HG03520 (cell line): Measurements from ENCODE around the gene HTR1E.
A peak's percentile ranks its signal among the peaks of the same experiment; 100 is the strongest.
"Not testable (repeated sequence)": the region's sequence is repeated elsewhere in the genome, so short reads cannot be mapped to it uniquely, and the experiment has no call there.

ENCODE experiments used
- ATAC-seq: cut with Tn5 transposase; IDR thresholded peaks from one replicate; pipeline ENCODE4 v1.9.1; 2021; ENCODE audit warnings: mild to moderate bottlenecking, moderate library complexity; ENCODE audit not compliant: unreplicated experiment

The HTR1E gene

GRCh38 chr6:86937219-86938079 lies at the start of gene HTR1E:
Gene HTR1E (plus strand): TSS chr6:86937528. CDS start chr6:87015335, 77,807 bp downstream.
- peak; percentile 73 for ATAC-seq

GRCh38 chr6:86888301-86888700 lies 49.0 kb upstream of the HTR1E start:
- no peak for ATAC-seq

DNA sequence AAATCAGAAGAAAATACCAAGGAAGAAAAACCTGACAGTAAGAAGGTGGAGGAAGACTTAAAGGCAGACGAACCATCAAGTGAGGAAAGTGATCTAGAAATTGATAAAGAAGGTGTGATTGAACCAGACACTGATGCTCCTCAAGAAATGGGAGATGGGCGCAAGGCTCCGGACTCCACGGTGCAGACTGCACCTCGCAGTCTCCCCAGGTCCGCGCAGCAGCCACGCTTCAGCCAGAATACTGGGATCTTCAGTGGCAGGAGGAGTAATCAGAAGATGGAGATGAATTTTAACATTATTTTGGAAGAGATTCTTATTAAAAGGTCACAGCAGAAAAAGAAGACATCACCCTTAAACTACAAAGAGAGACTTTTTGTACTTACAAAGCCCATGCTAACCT lies 40.1 kb upstream of the HTR1E start:
- ATAC-seq, result not testable (repeated sequence)

GRCh38 chr6:86913795-86914194 lies 23.5 kb upstream of the HTR1E start:
- no peak for ATAC-seq

DNA sequence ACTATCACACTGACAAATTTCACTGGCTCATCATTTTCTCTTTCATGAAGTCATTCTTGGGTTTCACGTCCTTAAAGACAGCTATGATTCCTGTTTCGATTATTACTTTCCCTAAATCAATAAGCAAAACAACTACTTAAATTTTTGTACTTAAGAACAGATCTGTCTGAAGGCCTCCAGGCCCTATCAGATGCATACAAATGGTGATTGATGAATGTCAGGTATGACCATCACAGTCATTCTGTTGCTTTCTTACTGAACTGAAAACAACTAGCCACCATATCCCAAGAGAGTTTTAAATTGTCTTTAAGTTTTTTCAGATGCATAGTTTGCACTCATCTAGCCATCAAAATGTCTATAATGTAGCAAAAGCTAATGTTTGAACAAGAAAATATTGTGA lies 20.9 kb upstream of the HTR1E start:
- no peak for ATAC-seq

DNA sequence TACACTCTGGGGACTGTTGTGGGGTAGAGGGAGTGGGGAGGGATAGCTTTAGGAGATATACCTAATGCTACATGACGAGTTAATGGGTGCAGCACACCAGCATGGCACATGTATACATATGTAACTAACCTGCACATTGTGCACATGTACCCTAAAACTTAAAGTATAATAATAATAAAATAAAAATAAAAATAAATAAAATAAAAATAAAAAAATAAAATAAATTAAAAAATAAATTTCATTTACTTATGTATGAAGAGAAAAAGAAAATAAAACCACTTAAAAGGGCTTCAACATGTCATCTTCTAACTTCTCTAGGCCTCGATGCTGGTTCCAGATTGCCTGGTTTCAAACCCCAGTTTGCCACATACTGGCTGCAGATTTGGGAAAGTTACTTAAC lies 10.2 kb upstream of the HTR1E start:
- ATAC-seq, result not testable (repeated sequence)

DNA sequence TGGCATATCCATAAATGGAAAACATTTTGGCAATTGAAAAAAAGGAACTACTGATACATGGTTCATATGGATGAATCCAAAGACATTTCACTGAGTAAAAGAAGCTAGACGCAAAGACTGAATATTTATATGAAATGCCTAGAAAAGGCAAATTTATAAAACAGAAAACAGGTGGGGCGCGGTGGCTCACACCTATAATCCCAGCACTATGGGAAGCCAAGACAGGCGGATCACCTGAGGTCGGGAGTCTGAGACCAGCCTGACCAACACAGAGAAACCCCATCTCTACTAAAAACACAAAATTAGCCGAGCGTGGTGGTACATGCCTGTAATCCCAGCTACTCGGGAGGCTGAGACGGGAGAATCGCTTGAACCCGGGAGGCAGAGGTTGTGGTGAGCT lies 9.5 kb upstream of the HTR1E start:
- not testable (repeated sequence) for ATAC-seq

DNA sequence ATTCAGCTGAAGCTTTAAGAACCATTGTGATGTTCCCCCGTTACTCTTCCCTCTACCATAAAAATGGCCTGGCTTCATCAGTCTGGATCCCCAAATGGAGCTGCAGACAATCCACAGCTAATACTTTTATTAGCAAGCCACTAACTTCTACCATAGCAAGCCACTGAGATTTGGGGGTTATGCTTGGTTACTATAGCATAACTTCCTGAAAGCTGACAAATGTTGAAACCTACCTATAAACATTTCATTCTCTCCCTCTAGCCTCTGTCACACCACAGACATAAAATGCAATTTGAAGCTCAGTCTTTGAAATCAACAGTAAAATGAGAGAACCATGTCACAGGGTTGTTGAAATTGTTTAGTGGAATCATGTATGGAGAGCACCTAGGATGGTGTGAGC lies 3.0 kb upstream of the HTR1E start:
- ATAC-seq, result no peak

DNA sequence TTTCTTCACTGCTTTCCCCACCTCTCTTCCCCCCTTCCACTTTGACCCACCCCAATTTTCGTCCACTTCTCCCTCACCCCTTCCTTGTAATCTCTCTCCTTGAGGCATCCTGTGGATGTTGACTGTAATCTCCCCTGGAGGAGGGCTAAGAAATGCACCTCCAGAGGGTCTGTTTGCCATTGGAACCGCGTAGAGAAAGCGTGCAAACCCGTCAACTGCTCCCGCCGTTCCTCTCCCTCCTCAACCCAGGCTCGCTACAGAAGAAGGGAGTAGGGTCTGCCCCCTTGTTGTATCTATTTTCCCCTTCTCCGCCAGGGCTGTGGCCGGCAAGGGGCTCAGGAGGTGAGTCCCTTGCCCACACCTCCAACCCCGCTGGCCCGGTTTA lies 502 bp upstream of the HTR1E start:
- ATAC-seq, result no peak

DNA sequence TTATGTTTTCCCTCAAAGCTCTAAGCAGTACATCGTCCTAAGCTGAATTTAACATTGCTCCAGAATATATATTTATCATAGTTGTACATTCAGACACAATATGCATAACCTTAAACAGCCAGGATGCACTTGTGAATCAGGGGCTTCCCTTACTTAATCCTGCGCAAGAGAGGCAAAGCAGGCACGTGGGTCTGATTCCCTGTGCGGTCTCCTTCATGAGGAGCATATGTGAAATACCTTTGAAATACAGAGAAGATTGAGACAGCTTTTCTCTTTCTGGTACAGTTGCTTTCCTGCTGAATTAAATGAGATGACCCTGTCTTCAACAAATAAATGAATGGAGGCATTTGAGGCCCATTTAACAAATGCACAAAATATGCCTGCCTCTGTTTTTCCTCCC lies 1.5 kb downstream of the HTR1E start:
- no peak for ATAC-seq

DNA sequence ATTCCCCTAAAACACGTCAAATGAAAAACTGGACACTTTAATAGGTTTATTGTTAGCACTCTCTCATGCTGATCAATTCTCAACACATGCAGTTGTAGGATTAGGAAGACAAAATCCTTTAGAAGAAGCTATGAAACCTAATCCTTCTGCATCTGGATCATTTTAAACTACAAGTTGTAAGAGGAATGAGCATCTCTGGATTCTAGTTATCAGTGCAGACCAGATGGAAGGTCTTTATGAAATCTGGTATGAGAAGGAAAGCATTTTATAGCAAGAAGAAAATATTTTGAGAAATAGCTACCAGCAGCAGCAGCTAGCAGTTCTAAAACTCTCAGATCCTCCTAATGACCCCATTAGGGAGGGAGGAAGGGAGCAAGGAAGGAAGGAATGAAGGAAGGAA lies 4.1 kb downstream of the HTR1E start:
- ATAC-seq, result no peak

GRCh38 chr6:86942769-86943516 lies 5.6 kb downstream of the HTR1E start:
- ATAC-seq, result no peak

DNA sequence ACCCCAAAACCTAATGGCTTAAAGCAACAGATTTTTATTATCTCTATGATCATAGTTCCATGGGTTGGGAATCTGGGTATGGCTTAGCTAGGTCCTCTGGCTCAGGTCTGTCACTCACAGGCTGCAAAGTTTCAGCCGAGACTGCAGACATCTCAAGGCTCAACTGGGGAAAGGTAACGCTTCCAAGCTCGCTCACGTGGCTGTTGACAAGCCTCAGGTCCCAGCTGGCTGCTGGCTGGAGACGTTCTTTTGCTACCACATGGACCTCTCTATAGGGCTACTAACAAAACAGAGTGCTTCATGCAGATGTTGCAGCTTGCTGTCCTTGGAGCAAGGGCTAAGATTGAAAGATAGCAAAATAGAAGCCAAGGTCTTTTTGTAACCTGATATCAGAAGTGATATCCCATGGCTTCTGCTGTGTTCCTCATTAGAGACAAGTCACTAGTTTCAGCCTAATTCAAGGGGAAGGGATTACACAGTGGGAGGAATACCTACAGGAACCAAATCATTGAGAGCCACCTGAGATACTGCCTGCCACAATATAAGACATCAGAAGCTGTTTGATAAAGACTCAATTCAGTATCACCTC lies 6.6 kb downstream of the HTR1E start:
- ATAC-seq, result no peak

GRCh38 chr6:86949771-86950170 lies 12.4 kb downstream of the HTR1E start:
- ATAC-seq, result no peak

DNA sequence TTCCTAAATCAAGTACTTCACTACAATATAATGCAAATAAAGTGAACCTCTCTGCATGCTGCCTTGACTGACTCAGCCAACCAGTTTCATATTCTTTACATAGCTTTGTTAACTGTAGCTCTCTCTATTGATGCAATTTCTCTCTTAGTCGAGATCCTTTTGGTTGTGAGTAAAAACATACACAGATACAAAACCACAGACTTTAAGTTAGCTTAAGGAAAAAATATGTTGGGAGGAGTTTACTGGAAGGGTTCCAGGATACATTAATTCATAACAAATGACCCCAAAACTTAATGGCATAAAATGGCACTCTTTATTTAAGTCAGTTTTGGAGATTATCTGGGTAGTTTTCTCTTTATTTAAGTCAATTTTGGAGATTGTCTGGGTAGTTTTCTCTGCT lies 15.7 kb downstream of the HTR1E start:
- no peak for ATAC-seq

GRCh38 chr6:86959656-86960055 lies 22.3 kb downstream of the HTR1E start:
- no peak for ATAC-seq

- no peak for ATAC-seq
Measured at GRCh38 chr6:86961455-86962200, 24.3 kb downstream of the HTR1E start.

GRCh38 chr6:86963352-86963751 lies 26.0 kb downstream of the HTR1E start:
- no peak for ATAC-seq

DNA sequence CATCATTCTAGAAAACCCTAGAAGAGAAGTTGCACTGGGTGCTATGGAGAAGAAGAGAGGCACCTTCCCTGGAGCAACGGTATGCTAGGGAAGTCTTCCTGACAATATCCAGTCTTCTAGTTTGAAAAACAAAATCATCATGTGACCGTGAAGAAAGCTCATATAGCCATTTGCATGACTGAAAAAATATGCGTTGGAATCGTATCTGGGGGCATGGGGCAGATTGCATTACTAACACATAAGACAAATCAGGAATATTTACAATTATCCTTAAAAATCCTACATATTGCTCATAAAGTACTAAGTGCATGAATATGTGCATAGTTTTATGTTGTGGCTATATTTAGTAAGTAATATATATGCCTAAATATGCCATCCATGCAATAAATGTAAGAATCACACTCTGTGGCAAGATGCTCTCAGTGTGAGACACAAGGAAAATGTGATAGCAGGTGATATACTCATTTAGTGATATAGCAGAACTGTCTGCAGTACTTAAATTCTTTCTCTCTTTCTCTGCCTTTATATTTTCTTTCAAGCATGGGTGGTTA lies 26.8 kb downstream of the HTR1E start:
- no peak for ATAC-seq

DNA sequence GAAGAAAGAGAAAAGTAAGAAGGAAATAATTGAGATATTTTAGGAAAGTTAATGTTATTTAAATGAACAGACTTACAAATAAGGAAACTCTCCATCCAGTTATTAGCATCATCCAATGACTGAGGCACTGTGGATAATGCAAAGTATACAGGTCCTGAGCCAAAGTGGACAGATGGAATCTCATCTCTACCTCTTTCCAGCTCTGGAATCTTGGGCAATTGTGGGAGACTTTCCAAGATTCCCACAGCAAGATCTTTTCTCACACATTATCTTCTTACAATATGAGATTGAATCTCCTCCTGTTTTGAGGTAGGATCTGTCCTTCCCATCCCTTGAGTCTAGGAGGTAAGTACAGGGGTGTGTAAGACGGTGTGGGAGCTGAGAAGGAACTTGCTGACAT lies 28.9 kb downstream of the HTR1E start:
- ATAC-seq, result no peak

- ATAC-seq, result no peak
Measured at GRCh38 chr6:86969573-86969972, 32.2 kb downstream of the HTR1E start.
